PFSK-1 (cell line): ENCODE results near the gene SLC35G2.

Experiments used
- FOXP2 ChIP-seq: optimal IDR thresholded peaks from 2 replicates; pipeline ENCODE3; 2011; ENCODE audit warnings: borderline replicate concordance, control low read depth, inconsistent platforms; ENCODE audit not compliant: insufficient read depth; ENCODE audit errors: extremely low read length, extremely low read depth
- POLR2AphosphoS5 ChIP-seq: IDR thresholded peaks from 2 replicates; pipeline ENCODE4 v1.6.1; 2012; ENCODE audit warnings: low read depth, mild to moderate bottlenecking, control low read depth, low read length, moderate library complexity
- SIN3A ChIP-seq: IDR thresholded peaks from 2 replicates; pipeline ENCODE4 v1.6.1; 2012; ENCODE audit warnings: mild to moderate bottlenecking, low read length, moderate library complexity, borderline replicate concordance; ENCODE audit not compliant: insufficient read depth
- TAF1 ChIP-seq: IDR thresholded peaks from 2 replicates; pipeline ENCODE4 v1.6.1; 2012; ENCODE audit warnings: low read length, control low read depth, borderline replicate concordance; ENCODE audit not compliant: insufficient read depth
- TF ChIP-seq, protein P1 (sequence below), 2 experiments: IDR thresholded peaks; 2 replicates each; pipeline versions ENCODE4 v1.6.1 to v1.8.0; 2011 to 2012; ENCODE audit warnings: low read depth in 2 of 2, low read length in 2 of 2, control low read depth in 1 of 2, inconsistent platforms in 1 of 2, mild to moderate bottlenecking in 1 of 2, moderate library complexity in 1 of 2; ENCODE audit not compliant: insufficient read depth in 1 of 2

DNA sequence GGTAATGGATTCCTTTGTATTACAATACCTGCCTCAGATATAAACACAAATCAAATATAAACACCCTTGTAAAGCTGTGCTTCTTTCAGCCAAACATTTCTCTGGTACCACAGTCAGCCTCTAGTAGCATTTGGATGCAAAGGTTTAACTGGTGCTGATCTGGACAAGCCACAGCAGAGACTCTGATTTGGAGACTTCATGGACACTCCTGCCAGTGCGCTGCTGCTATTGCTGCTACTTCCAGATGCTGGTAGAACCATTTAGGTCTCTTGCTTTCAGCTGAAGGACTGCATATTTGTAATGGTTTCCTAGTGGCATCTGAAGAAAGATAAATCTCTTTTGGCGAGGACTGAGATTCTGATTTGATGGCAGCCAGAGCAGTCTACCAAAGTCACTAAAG is 80.0 kb downstream of the SLC35G2 start:
- TF ChIP-seq POLR2AphosphoS5: no peak
- TF ChIP-seq, protein P1, sequence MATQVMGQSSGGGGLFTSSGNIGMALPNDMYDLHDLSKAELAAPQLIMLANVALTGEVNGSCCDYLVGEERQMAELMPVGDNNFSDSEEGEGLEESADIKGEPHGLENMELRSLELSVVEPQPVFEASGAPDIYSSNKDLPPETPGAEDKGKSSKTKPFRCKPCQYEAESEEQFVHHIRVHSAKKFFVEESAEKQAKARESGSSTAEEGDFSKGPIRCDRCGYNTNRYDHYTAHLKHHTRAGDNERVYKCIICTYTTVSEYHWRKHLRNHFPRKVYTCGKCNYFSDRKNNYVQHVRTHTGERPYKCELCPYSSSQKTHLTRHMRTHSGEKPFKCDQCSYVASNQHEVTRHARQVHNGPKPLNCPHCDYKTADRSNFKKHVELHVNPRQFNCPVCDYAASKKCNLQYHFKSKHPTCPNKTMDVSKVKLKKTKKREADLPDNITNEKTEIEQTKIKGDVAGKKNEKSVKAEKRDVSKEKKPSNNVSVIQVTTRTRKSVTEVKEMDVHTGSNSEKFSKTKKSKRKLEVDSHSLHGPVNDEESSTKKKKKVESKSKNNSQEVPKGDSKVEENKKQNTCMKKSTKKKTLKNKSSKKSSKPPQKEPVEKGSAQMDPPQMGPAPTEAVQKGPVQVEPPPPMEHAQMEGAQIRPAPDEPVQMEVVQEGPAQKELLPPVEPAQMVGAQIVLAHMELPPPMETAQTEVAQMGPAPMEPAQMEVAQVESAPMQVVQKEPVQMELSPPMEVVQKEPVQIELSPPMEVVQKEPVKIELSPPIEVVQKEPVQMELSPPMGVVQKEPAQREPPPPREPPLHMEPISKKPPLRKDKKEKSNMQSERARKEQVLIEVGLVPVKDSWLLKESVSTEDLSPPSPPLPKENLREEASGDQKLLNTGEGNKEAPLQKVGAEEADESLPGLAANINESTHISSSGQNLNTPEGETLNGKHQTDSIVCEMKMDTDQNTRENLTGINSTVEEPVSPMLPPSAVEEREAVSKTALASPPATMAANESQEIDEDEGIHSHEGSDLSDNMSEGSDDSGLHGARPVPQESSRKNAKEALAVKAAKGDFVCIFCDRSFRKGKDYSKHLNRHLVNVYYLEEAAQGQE (IDR thresholded peaks at IDR 0.05; ENCODE audit: insufficient read depth in 1 of 2, low read depth in 2 of 2, low read length in 2 of 2): no peak
- TF ChIP-seq TAF1: no peak
- TF ChIP-seq SIN3A: no peak
- no peak for TF ChIP-seq FOXP2
